ENCODE results near the gene RASA3. TPM values are rescaled to one million over a fixed set of nuclear protein-coding genes. Genes with fewer than 3 reads are reported as not detected.
A peak's percentile ranks its signal among the peaks of the same experiment; 100 is the strongest.

RASA3 gene
- total and polyA plus RNA-seq, 2 of the 4 experiments (the other 2 are of a cell fraction) = 21.0 to 31.4 TPM

DNA sequence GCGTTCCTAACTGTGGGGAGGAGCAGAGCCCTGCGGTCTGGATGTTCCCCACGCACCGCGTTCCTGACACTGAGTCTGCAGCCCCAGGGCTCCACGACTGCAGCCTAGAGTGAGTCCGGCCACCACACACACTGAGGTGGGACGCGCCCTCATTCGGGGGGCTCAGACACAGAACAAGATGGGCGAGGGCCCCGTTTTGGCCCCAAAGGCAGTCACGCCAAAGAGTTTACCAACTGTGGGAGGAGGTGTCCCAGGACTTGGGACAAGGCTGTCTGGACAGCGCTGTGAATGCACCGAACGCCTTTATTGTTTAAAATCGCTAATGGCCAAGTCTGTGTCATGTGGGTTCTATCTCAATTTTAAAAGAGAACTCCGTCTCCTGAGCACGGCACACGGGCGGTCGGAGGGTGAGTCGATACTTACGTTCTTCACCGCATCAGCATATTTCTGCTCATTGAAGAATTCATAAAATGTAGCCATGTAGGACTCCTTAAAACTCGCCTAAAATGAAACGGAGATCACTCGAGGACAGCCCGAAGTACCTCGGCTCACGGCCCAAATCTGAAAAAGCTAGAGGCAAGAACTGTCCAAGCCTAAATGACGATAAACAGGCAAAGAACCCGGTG, 123.3 kb downstream of the RASA3 start:
- H3K27ac ChIP-seq (ENCODE audit: insufficient read depth, low read length) = no peak overlapping the region
- no peaks in the 10 kb centered on the region for H3K4me1 ChIP-seq (ENCODE audit: control insufficient read depth, insufficient read depth, low read length)
- ATAC-seq (ENCODE audit: low read depth) (no peak), DNase-seq (no peak)
- dilution Hi-C loops (cut with HindIII; ENCODE audit: low sequenced_read_pairs, unreplicated experiment) (no loop called here), intact Hi-C loops (cut with micrococcal nuclease) (no loop called here), in situ Hi-C loops (cut with MboI; ENCODE audit: low sequenced_read_pairs) (no loop called here)
- H2BK15ac ChIP-seq (ENCODE audit: low read depth, low read length) = no peak overlapping the region
- no peak overlapping the region for H3K4ac ChIP-seq (ENCODE audit: low read depth, low read length)
- ChIA-PET POLR2A (ENCODE audit: unreplicated experiment) (no interaction called here), CTCF (no interaction called here)
- no peaks in the 10 kb centered on the region for H3K9me3 ChIP-seq (ENCODE audit: control insufficient read depth, insufficient read depth, low read length)
- no peak overlapping the region for H4K8ac ChIP-seq (ENCODE audit: low read depth in 2 of 2, low read length in 2 of 2)
- H3K18ac ChIP-seq (ENCODE audit: low read depth, low read length) = no peak overlapping the region
- no peak overlapping the region for H3K14ac ChIP-seq (replicated peaks; ENCODE audit: low read depth, low read length)
- no peak overlapping the region for H4K91ac ChIP-seq (ENCODE audit: insufficient read depth, low read depth, low read length)
- H3K9me1 ChIP-seq (ENCODE audit: insufficient read depth, low read length) = peaks cover 5% of the 10 kb centered on the region
- peaks cover 9 to 41% of the 10 kb centered on the region in 2 experiments; a peak in 3 of 4 replicates for H3K79me1 ChIP-seq (ENCODE audit: low read depth in 1 of 2, low read length in 2 of 2)
- peaks cover 12% of the 10 kb centered on the region for H4K20me1 ChIP-seq (ENCODE audit: insufficient read depth, low read length)
- no peak overlapping the region for H2BK120ac ChIP-seq (ENCODE audit: low read depth, low read length)
- H2AK9ac ChIP-seq (replicated peaks; ENCODE audit: low read depth, low read length, poor library complexity) = no peak overlapping the region
- no peak overlapping the region for H3K23ac ChIP-seq (ENCODE audit: low read depth, low read length)
- no peak overlapping the region for H2BK20ac ChIP-seq (ENCODE audit: low read depth, low read length)
- TF ChIP-seq NFE2L2 (IDR thresholded peaks at IDR 0.05; ENCODE audit: low read depth, low read length) (no peak), MAFK (IDR thresholded peaks at IDR 0.05; ENCODE audit: low read depth, low read length) (peak; percentile 50)
- H3K4me2 ChIP-seq (ENCODE audit: low read depth, low read length) = no peak overlapping the region
- no peak overlapping the region for H4K5ac ChIP-seq (ENCODE audit: low read depth, low read length)
- no TSS peak for BruUV-seq (replicated peaks)
- peaks cover 60% of the 10 kb centered on the region for H3K36me3 ChIP-seq (ENCODE audit: control insufficient read depth, insufficient read depth, low read length)
- no peak overlapping the region for H2BK5ac ChIP-seq (ENCODE audit: low read depth, low read length, poor library complexity, severe bottlenecking)
- H2AK5ac ChIP-seq (ENCODE audit: low read depth, low read length) = no peak overlapping the region
- H3K27me3 ChIP-seq (ENCODE audit: control insufficient read depth, insufficient read depth, low read length) = no peaks in the 10 kb centered on the region
- H3K56ac ChIP-seq (ENCODE audit: extremely low read depth, insufficient read depth, low read length) = no peak overlapping the region
- 95% methylated on average over 15 of the region's 33 CpGs; no CpG with 5 or more reads in 1 of the 2 experiments for WGBS, 2 experiments (ENCODE audit: extremely low coverage in 2 of 2, insufficient read length in 1 of 2)
- no peak overlapping the region for H2AFZ ChIP-seq (replicated peaks; ENCODE audit: low read length, poor library complexity)
- H3K4me3 ChIP-seq (ENCODE audit: insufficient read depth, low read depth, low read length) = no peak overlapping the region
- no peak overlapping the region for H3K9ac ChIP-seq (ENCODE audit: low read depth, low read length)

Data from IMR-90 (cell line).